Activated B cell treated with CpG ODN at 0.5 μM for 24 hours (primary cell): ENCODE measurements around the gene CFAP410. TPM values are rescaled to one million over a fixed set of nuclear protein-coding genes. Genes with fewer than 3 reads are reported as not detected.
A peak's percentile ranks its signal among the peaks of the same experiment; 100 is the strongest.

Experiments
- ATAC-seq: fragments of 200-7000 bp; cut with Tn5 transposase; one replicate; pipeline ENCODE4 v1.10.0; 2021; ENCODE audit warnings: low read depth, mild to moderate bottlenecking, moderate library complexity
- CTCF ChIA-PET: fragments of 350-600 bp; sonication (Branson Sonifier 250); formaldehyde crosslinking; loops from one replicate; lab custom pipeline; 2021; ENCODE audit warnings: antibody characterized with exemption; lab: Charles Lee
- POLR2A ChIA-PET: fragments of 350-600 bp; sonication (Branson Sonifier 250); formaldehyde crosslinking; loops from one replicate; lab custom pipeline; 2021; ENCODE audit warnings: antibody characterized with exemption; lab: Charles Lee
- DNase-seq: peaks from one replicate; pipeline ENCODE4 v3.0.0; 2022
- H3K27ac Mint-ChIP-seq: one replicate; pipeline ENCODE4 v1.8.0; 2020; ENCODE audit warnings: mixed read lengths
- H3K27me3 Mint-ChIP-seq: one replicate; pipeline ENCODE4 v1.8.0; 2021; ENCODE audit warnings: mixed read lengths
- H3K36me3 Mint-ChIP-seq: one replicate; pipeline ENCODE4 v1.8.0; 2021; ENCODE audit warnings: low read depth, mixed read lengths
- H3K4me1 Mint-ChIP-seq: one replicate; pipeline ENCODE4 v1.8.0; 2021; ENCODE audit warnings: mixed read lengths
- H3K4me3 Mint-ChIP-seq: one replicate; pipeline ENCODE4 v1.8.0; 2020; ENCODE audit warnings: mild to moderate bottlenecking, mixed read lengths
- H3K9me3 Mint-ChIP-seq: one replicate; pipeline ENCODE4 v1.8.0; 2020; ENCODE audit warnings: mixed read lengths
- CTCF ChIP-seq: fragments of 200-600 bp; IDR thresholded peaks from one replicate; pipeline ENCODE4 v1.8.0; 2022; ENCODE audit warnings: antibody characterized with exemption, mild to moderate bottlenecking
- intact Hi-C: fragments of 100-400 bp; cut with micrococcal nuclease; formaldehyde crosslinking; loops from one replicate; pipeline ENCODE4 v1.15.1; 2024
- total RNA-seq: library from RNA; stranded (reverse); gene quantifications from 2 replicates; pipeline ENCODE4 v1.2.3, GENCODE V29; 2022

The CFAP410 gene
- 50.6 and 62.3 TPM in 2 replicates for total RNA-seq

- POLR2A ChIA-PET, result interaction anchor here (0.5 to 3.2 kb wide), 11 partner anchors 10 to 1148 kb away, joined by 3 to 19 read pairs (median 4); partner anchors contain the start of genes LRRC3, TRAPPC10 and TRPM2
- CTCF ChIA-PET, result interaction anchor here (1.2 kb wide), 1 partner anchor 52 kb away, joined by 3 read pairs; no protein-coding TSS in a partner anchor
- Mint-ChIP-seq H3K27ac (peak within 1 kb of the TSS; percentile 93), H3K27me3 (no peaks in the 10 kb centered on the region), H3K36me3 (peaks cover 26% of the 10 kb centered on the region), H3K4me3 (peak within 1 kb of the TSS; percentile 89), H3K4me1 (peaks cover 24% of the 10 kb centered on the region), H3K9me3 (no peaks in the 10 kb centered on the region)
- no peak for TF ChIP-seq CTCF
- DNase-seq (peak; percentile 97), ATAC-seq (peak; percentile 86)
- intact Hi-C loops, result loop anchor here (1.0 to 10.0 kb wide), 11 partner anchors 16 to 586 kb away; partner anchors contain the start of genes ITGB2, LRRC3, PFKL and TRAPPC10
Measured at GRCh38 chr21:44338971-44339910, at the start of gene CFAP410. Gene CFAP410, minus strand, starts transcription at chr21:44339390. Its CDS starts 196 bp downstream, at chr21:44339194.

GRCh38 chr21:44384968-44385367 is 45.8 kb upstream of the CFAP410 start:
- no peak for TF ChIP-seq CTCF
- ChIA-PET CTCF (no interaction called here), POLR2A (no interaction called here)
- Mint-ChIP-seq H3K9me3 (peaks cover 27% of the 10 kb centered on the region), H3K4me3 (no peak overlapping the region), H3K27me3 (peaks cover 2% of the 10 kb centered on the region), H3K36me3 (peaks cover 13% of the 10 kb centered on the region), H3K27ac (no peak overlapping the region), H3K4me1 (no peaks in the 10 kb centered on the region)
- intact Hi-C loops, result no loop called here
- no peak for ATAC-seq
- DNase-seq, result no peak

- Mint-ChIP-seq H3K4me1 (no peaks in the 10 kb centered on the region), H3K27ac (no peak overlapping the region), H3K27me3 (peaks cover 2% of the 10 kb centered on the region), H3K4me3 (no peak overlapping the region), H3K36me3 (peaks cover 13% of the 10 kb centered on the region), H3K9me3 (peaks cover 27% of the 10 kb centered on the region)
- intact Hi-C loops, result no loop called here
- no peak for TF ChIP-seq CTCF
- ChIA-PET POLR2A (interaction anchor here (0.6 kb wide), 1 partner anchor 1369 kb away, joined by 14 read pairs; no protein-coding TSS in a partner anchor), CTCF (no interaction called here)
- ATAC-seq (no peak), DNase-seq (no peak)
Measured at GRCh38 chr21:44383216-44383615, 44.0 kb upstream of the CFAP410 start.

GRCh38 chr21:44382536-44382935 is 43.3 kb upstream of the CFAP410 start:
- ATAC-seq (no peak), DNase-seq (no peak)
- Mint-ChIP-seq H3K4me3 (no peak overlapping the region), H3K27ac (no peak overlapping the region), H3K27me3 (peaks cover 2% of the 10 kb centered on the region), H3K36me3 (peaks cover 13% of the 10 kb centered on the region), H3K4me1 (no peaks in the 10 kb centered on the region), H3K9me3 (peaks cover 27% of the 10 kb centered on the region)
- ChIA-PET POLR2A (interaction anchor here (0.6 kb wide), 1 partner anchor 1370 kb away, joined by 14 read pairs; no protein-coding TSS in a partner anchor), CTCF (no interaction called here)
- no peak for TF ChIP-seq CTCF
- intact Hi-C loops, result no loop called here

GRCh38 chr21:44381874-44382273 is 42.7 kb upstream of the CFAP410 start:
- no peak for TF ChIP-seq CTCF
- DNase-seq (no peak), ATAC-seq (no peak)
- H3K9me3 Mint-ChIP-seq, result peaks cover 27% of the 10 kb centered on the region
- CTCF ChIA-PET, result no interaction called here
- H3K27ac Mint-ChIP-seq, result no peak overlapping the region
- POLR2A ChIA-PET, result no interaction called here
- H3K4me1 Mint-ChIP-seq, result peaks cover 4% of the 10 kb centered on the region
- no peak overlapping the region for H3K4me3 Mint-ChIP-seq
- peaks cover 2% of the 10 kb centered on the region for H3K27me3 Mint-ChIP-seq
- peaks cover 13% of the 10 kb centered on the region for H3K36me3 Mint-ChIP-seq
- intact Hi-C loops, result no loop called here
